Measurements from ENCODE around the gene JPH3.

GRCh38 chr16:87625241-87625797 lies 23.0 kb downstream of the JPH3 start:
- TF ChIP-seq POLR2AphosphoS5 (IDR thresholded peaks at IDR 0.05) = no peak
- no peak for TF ChIP-seq CTCF (IDR thresholded peaks at IDR 0.05)
- TF ChIP-seq POLR2A (IDR thresholded peaks at IDR 0.05) = no peak
